ENCODE measurements around the gene TBPL2. TPM values are rescaled to one million over a fixed set of nuclear protein-coding genes. Genes with fewer than 3 reads are reported as not detected.
"Not testable (repeated sequence)": the region's sequence is repeated elsewhere in the genome, so short reads cannot be mapped to it uniquely, and the experiment has no call there.

TBPL2 gene
- total RNA-seq, 2 donors from 2014 or later = not detected

GRCh38 chr14:55433880-55434804 lies 6.3 kb downstream of the TBPL2 start:
- Mint-ChIP-seq H3K4me1 (ENCODE audit: low read depth) (peaks cover 23% of the 10 kb centered on the region), H3K36me3 (ENCODE audit: insufficient read depth in 2 of 2) (no peaks in the 10 kb centered on the region), H3K9me3 (no peaks in the 10 kb centered on the region), H3K27me3 (ENCODE audit: low read depth) (no peaks in the 10 kb centered on the region), H3K27ac (no peak overlapping the region), H3K4me3 (peak overlapping the region; percentile 20 to 41)
- ATAC-seq (replicated peaks in 1 of 2) (peak; percentile 30 to 31), DNase-seq (no peak)

DNA sequence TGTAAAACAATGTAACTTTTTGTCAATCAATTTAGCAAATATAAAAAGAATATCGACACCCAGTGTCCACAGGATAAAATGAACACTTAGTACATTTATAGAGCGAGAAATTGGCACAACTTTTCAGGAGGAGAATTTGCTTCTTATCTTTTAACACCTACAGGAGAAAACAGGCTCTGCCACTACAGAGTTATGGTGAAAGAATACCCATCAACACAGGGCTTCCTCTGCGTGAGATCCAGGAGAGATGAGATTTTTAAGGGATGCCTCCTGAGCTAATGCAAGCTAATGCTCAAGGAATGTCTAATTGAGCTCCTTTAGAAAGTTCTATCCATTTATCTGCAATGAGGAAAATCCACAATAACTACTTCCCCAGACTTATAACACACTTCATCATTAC lies 7.8 kb downstream of the TBPL2 start:
- no peak overlapping the region for H3K4me3 Mint-ChIP-seq
- H3K9me3 Mint-ChIP-seq = no peaks in the 10 kb centered on the region
- H3K4me1 Mint-ChIP-seq (ENCODE audit: low read depth) = peaks cover 23% of the 10 kb centered on the region
- H3K27ac Mint-ChIP-seq = no peak overlapping the region
- H3K27me3 Mint-ChIP-seq (ENCODE audit: low read depth) = no peaks in the 10 kb centered on the region
- no peaks in the 10 kb centered on the region for H3K36me3 Mint-ChIP-seq (ENCODE audit: insufficient read depth in 2 of 2)
- DNase-seq = no peak
- ATAC-seq (replicated peaks in 1 of 2) = no peak

DNA sequence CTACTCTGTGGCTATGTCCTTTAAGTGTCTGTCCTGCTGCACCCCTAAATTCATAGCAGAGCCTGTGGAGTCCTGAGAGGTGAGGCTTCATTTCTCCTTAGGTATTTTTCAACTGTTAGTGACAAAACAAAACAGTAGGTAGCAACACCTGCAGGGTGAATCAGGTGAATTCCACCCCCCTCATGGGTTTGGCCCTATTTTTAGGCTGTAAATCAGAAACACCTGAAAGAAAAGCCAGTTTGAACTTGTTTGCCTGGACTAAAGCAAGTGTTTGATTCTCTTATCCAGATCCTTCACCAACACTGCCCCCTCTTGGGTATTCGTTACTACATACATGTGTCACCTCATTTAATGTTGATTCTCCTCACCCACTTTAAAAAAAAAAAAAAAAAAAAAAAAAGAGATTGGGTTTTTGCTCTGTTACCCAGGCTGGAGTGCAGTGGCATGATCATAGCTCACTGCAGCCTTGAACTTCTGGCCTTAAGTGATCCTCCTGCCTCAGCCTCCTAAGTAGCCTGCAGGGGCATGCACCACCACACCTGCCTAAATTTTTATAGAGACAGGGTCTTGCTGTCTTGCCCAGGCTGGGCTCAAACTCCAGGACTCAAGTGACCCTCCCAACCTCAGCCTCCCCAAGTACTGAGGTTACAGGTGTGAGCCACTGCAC lies 10.3 kb downstream of the TBPL2 start:
- peak overlapping the region; percentile 17 for H3K27ac Mint-ChIP-seq
- no peak overlapping the region for H3K4me3 Mint-ChIP-seq

GRCh38 chr14:55427439-55427838 lies 13.0 kb downstream of the TBPL2 start:
- Mint-ChIP-seq H3K4me1 (ENCODE audit: low read depth) (peaks cover 5% of the 10 kb centered on the region), H3K9me3 (no peaks in the 10 kb centered on the region), H3K27me3 (ENCODE audit: low read depth) (no peaks in the 10 kb centered on the region), H3K36me3 (ENCODE audit: insufficient read depth in 2 of 2) (no peaks in the 10 kb centered on the region), H3K4me3 (no peak overlapping the region), H3K27ac (no peak overlapping the region)
- ATAC-seq (replicated peaks in 1 of 2) (no peak), DNase-seq (no peak)

More for the DNA sequence above, 10.3 kb downstream of the TBPL2 start:
- peak; percentile 89 to 92 for ATAC-seq (replicated peaks in 1 of 2)
- peaks cover 23% of the 10 kb centered on the region for H3K4me1 Mint-ChIP-seq (ENCODE audit: low read depth)
- no peaks in the 10 kb centered on the region for H3K36me3 Mint-ChIP-seq (ENCODE audit: insufficient read depth in 2 of 2)
- H3K9me3 Mint-ChIP-seq = no peaks in the 10 kb centered on the region
- peak; percentile 39 to 60 for DNase-seq
- H3K27me3 Mint-ChIP-seq (ENCODE audit: low read depth) = no peaks in the 10 kb centered on the region

- H3K9me3 Mint-ChIP-seq = no peaks in the 10 kb centered on the region
- no peak for DNase-seq
- H3K36me3 Mint-ChIP-seq (ENCODE audit: insufficient read depth in 2 of 2) = no peaks in the 10 kb centered on the region
- H3K4me3 Mint-ChIP-seq = no peak overlapping the region
- H3K27me3 Mint-ChIP-seq (ENCODE audit: low read depth) = no peaks in the 10 kb centered on the region
- no peak for ATAC-seq (replicated peaks in 1 of 2)
- peaks cover 5% of the 10 kb centered on the region for H3K4me1 Mint-ChIP-seq (ENCODE audit: low read depth)
- no peak overlapping the region for H3K27ac Mint-ChIP-seq
Measured at GRCh38 chr14:55426891-55427290, 13.5 kb downstream of the TBPL2 start.

GRCh38 chr14:55425091-55425490 lies 15.3 kb downstream of the TBPL2 start:
- ATAC-seq (replicated peaks in 1 of 2) (no peak), DNase-seq (no peak)
- Mint-ChIP-seq H3K36me3 (ENCODE audit: insufficient read depth in 2 of 2) (no peaks in the 10 kb centered on the region), H3K9me3 (no peaks in the 10 kb centered on the region), H3K27me3 (ENCODE audit: low read depth) (no peaks in the 10 kb centered on the region), H3K4me3 (no peak overlapping the region), H3K4me1 (ENCODE audit: low read depth) (peaks cover 4% of the 10 kb centered on the region), H3K27ac (no peak overlapping the region)

GRCh38 chr14:55423969-55424368 lies 16.4 kb downstream of the TBPL2 start:
- Mint-ChIP-seq H3K36me3 (ENCODE audit: insufficient read depth in 2 of 2) (no peaks in the 10 kb centered on the region), H3K9me3 (no peaks in the 10 kb centered on the region), H3K27me3 (ENCODE audit: low read depth) (no peaks in the 10 kb centered on the region), H3K4me3 (no peak overlapping the region), H3K27ac (no peak overlapping the region), H3K4me1 (ENCODE audit: low read depth) (no peaks in the 10 kb centered on the region)
- ATAC-seq (replicated peaks in 1 of 2) (no peak), DNase-seq (no peak)

DNA sequence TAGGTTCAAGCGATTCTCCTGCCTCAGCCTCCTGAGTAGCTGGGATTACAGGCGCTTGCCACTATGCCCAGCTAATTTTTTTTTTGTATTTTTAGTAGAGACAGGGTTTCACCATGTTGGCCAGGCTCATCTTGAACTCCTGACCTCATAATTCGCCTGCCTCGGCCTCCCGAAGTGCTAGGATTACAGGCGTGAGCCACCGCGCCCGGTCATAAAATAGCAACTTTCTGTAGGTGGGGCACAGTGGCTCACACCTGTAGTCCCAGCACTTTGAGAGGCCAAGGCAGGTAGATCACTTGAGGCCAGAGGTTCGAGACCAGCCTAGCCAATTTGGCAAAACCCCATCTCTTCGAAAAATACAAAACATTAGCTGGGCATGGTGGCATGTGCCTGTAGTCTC lies 18.1 kb downstream of the TBPL2 start:
- not testable (repeated sequence) for H3K4me1 Mint-ChIP-seq (ENCODE audit: low read depth); H3K27me3 Mint-ChIP-seq (ENCODE audit: low read depth); H3K9me3 Mint-ChIP-seq; DNase-seq; ATAC-seq (replicated peaks in 1 of 2); H3K27ac Mint-ChIP-seq; H3K4me3 Mint-ChIP-seq; H3K36me3 Mint-ChIP-seq (ENCODE audit: insufficient read depth in 2 of 2)

GRCh38 chr14:55419663-55420062 lies 20.8 kb downstream of the TBPL2 start:
- DNase-seq (no peak), ATAC-seq (replicated peaks in 1 of 2) (no peak)
- Mint-ChIP-seq H3K4me3 (no peak overlapping the region), H3K27ac (no peak overlapping the region), H3K9me3 (no peaks in the 10 kb centered on the region), H3K27me3 (ENCODE audit: low read depth) (no peaks in the 10 kb centered on the region), H3K36me3 (ENCODE audit: insufficient read depth in 2 of 2) (no peaks in the 10 kb centered on the region), H3K4me1 (ENCODE audit: low read depth) (peaks cover 8% of the 10 kb centered on the region)

- DNase-seq (no peak), ATAC-seq (replicated peaks in 1 of 2) (no peak)
- Mint-ChIP-seq H3K9me3 (no peaks in the 10 kb centered on the region), H3K4me3 (no peak overlapping the region), H3K27me3 (ENCODE audit: low read depth) (no peaks in the 10 kb centered on the region), H3K27ac (no peak overlapping the region), H3K36me3 (ENCODE audit: insufficient read depth in 2 of 2) (no peaks in the 10 kb centered on the region), H3K4me1 (ENCODE audit: low read depth) (peaks cover 8% of the 10 kb centered on the region)
Measured at GRCh38 chr14:55418411-55418810, 22.0 kb downstream of the TBPL2 start.

DNA sequence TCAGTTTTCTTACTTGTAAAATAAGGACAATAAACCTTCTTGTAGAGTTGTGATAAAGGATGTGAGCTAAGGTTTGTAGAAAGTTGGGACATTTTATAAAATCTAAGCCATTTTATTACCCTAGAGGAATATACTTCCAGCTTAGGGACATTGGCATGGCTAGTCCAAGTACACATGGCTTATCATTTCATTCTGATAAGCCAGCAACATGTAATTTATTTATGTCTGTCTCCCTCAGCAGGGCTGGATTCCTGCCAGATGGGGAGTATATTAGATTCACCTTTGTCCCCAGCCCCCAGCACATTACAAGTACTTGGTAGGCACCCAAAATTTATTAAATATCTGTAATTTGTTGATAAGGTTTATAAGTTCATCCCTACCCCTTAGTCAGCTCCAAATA lies 22.5 kb downstream of the TBPL2 start:
- no peak for ATAC-seq (replicated peaks in 1 of 2)
- Mint-ChIP-seq H3K27ac (no peak overlapping the region), H3K4me3 (no peak overlapping the region), H3K36me3 (ENCODE audit: insufficient read depth in 2 of 2) (no peaks in the 10 kb centered on the region), H3K4me1 (ENCODE audit: low read depth) (peaks cover 8% of the 10 kb centered on the region), H3K9me3 (no peaks in the 10 kb centered on the region), H3K27me3 (ENCODE audit: low read depth) (no peaks in the 10 kb centered on the region)
- DNase-seq = no peak

- DNase-seq (peak; percentile 36 to 47), ATAC-seq (replicated peaks in 1 of 2) (peak; percentile 36 to 57)
- Mint-ChIP-seq H3K36me3 (ENCODE audit: insufficient read depth in 2 of 2) (no peaks in the 10 kb centered on the region), H3K4me3 (peak overlapping the region in 1 of 2 donors; percentile 6), H3K27me3 (ENCODE audit: low read depth) (no peaks in the 10 kb centered on the region), H3K4me1 (ENCODE audit: low read depth) (peaks cover 15% of the 10 kb centered on the region), H3K27ac (peak overlapping the region; percentile 28), H3K9me3 (no peaks in the 10 kb centered on the region)
Measured at GRCh38 chr14:55416866-55417265, 23.6 kb downstream of the TBPL2 start.

DNA sequence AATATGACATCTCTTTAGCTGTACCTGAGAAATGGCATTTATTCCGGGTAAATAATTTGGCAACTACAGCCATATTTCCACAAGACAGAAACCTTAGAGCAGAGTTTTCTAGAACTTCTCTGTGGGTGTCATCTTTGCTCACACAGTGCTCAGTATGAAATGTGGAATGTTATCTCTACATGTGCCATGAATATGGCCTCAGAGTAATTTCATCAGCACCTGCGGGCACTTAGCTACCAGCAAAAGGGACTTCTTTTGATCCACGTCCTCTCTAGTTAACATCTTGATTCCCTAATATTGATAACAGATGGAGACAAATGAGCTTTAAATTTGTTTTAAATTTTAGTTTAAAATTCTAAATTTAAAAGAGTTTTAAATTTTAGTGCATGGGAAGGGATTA lies 25.9 kb downstream of the TBPL2 start:
- no peaks in the 10 kb centered on the region for H3K27me3 Mint-ChIP-seq (ENCODE audit: low read depth)
- H3K9me3 Mint-ChIP-seq = no peaks in the 10 kb centered on the region
- ATAC-seq (replicated peaks in 1 of 2) (no peak), DNase-seq (no peak)
- no peak overlapping the region for H3K4me3 Mint-ChIP-seq
- no peaks in the 10 kb centered on the region for H3K36me3 Mint-ChIP-seq (ENCODE audit: insufficient read depth in 2 of 2)
- H3K4me1 Mint-ChIP-seq (ENCODE audit: low read depth) = peaks cover 31% of the 10 kb centered on the region
- no peak overlapping the region for H3K27ac Mint-ChIP-seq

Data from activated T-cell treated with anti-CD3 and anti-CD28 coated beads, Interleukin-2, amount 50 U/mL, for 72 hours (primary cell).